ENCODE measurements around the gene GPR179.

Gene GPR179

GRCh38 chr17:38345743-38346142 is 2.0 kb upstream of the GPR179 start:
- no peak for DNase-seq

DNA sequence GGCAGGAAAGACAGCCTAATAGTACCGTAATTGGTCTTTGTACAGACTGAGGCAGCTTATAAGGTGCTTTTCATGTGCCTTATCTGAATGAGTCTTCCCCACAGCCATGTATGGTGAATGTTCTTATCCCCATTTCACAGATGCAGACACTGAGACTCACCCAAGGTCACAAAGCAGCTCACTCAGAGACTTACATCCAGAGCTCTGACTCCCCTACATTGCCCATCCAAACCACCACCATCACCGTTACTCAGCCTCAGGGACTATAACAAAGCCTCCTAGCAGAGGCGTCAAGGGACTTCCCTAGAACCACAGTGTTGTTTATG is 627 bp upstream of the GPR179 start:
- no peak for DNase-seq

DNA sequence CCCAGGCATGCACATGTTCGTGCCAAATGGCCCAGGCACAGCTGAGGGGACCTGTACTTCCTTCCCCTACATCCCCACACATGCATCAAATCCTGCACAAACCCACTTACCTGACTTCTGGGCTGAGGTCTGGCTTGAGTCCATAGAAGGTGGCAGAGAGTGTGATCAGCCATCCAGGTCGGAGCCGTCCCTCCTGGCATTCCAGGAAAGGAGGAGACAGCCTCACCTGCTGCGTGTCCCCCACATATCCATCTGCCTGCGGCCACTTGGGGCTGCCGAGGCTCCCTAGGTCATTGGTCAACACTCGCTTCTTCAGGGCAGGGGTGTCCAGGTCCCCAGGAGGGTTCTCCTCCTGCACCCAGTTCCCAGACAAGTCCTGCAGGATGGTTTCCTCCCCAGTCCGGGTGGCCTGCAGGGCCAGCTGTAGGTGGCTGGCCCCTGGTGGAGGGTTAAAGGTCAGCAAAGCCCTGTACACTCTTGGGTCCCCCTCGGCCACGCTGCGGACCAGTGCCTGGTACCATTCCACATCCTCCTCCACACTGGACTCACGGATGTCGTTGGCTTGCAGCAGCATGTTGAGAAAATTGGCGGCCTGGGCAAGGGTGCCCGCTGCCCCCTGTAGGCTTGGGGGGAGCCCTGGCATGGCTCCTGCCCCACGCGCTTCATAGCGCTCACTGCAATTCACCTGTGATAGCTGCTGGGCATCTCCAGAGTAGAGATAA is 709 bp downstream of the GPR179 start:
- DNase-seq: no peak

DNA sequence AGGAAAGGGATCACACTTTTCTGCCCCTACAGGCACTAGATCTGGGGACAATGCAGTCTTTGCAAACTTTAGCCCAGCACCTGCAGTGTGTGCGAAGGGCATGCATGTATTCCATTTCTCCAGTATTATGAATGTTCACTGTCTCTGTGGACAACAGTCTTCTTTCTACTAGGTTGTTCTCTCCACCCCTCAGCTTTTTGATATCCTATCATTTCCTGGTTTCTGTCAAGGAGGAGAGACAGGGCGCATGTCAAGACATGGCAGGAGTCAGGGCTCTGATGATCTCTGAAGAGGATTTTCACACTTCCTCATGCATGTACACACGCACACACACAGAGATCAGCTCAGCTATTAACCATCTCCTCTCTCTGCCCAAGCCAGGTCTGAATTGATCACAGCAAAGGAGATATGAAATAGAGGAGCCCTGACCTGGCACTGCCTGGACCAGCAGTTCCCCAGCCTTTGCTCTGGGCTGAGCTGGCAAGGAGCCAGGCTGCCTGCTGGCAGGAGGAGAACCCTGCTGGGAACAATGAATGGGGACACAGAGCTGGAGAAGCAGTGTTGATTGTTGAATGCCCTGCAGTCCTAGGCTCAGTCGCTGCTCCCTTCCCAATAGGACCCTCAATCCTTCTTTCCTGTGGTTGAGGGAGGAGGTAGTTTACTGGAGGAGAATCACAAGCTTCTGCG is 2.6 kb downstream of the GPR179 start:
- DNase-seq: no peak

GRCh38 chr17:38339891-38340290 is 3.9 kb downstream of the GPR179 start:
- no peak for DNase-seq

GRCh38 chr17:38338535-38338934 is 5.2 kb downstream of the GPR179 start:
- no peak for DNase-seq

- DNase-seq: no peak
Observed at GRCh38 chr17:38338053-38338452, 5.7 kb downstream of the GPR179 start.

GRCh38 chr17:38336838-38337237 is 6.9 kb downstream of the GPR179 start:
- no peak for DNase-seq

- DNase-seq: peak; percentile 21
Observed at GRCh38 chr17:38334480-38335364, 9.0 kb downstream of the GPR179 start.

GRCh38 chr17:38333635-38334295 is 10.0 kb downstream of the GPR179 start:
- peak; percentile 36 for DNase-seq

- DNase-seq: no peak
Observed at GRCh38 chr17:38332735-38333134, 11.0 kb downstream of the GPR179 start.

DNA sequence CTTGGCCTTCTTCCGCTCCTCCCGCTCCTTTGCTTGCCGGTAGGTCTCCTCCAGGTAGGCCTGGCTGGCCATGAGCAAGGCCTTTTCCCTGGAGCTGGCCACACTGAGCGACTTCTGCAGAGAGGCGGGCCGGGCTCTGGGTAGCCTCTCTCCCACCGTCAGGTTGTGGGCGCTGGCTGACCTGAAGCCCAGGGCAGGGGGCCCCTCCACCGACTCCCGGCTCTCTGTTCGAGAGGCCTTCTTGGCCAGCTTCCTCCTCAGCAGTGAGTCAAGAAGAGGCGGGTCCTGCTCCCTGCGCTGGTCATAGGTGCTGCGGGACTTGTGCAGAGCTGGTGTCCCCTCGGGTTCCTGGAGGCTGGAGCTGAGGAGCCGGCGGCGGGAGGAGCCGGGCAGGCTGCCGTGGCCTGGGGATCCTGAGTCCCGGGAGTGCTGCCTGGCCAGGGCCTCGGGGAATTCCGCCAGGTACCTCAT is 12.8 kb downstream of the GPR179 start:
- no peak for DNase-seq

GRCh38 chr17:38329808-38330730 is 13.7 kb downstream of the GPR179 start:
- DNase-seq: peak; percentile 34

DNA sequence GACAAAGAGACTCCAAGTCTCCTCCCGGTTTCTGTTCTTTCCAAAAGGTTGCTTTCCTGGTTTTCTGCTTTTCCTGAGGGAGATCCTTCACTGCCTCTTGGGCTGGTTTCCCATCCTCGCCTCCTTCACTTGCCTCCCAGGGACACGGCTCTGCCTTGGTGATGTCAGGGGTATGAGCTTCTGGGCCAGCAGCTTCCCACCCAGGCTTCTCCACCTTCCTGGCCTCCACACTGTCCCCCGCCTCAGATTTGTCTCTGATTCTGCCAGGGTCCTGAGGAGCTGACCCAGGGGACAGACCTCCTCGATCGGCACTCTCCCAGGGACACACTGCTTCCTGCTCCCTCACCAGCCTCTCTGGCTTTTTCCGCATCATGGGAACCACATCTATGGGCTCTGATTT is 14.5 kb downstream of the GPR179 start:
- peak; percentile 19 for DNase-seq

DNA sequence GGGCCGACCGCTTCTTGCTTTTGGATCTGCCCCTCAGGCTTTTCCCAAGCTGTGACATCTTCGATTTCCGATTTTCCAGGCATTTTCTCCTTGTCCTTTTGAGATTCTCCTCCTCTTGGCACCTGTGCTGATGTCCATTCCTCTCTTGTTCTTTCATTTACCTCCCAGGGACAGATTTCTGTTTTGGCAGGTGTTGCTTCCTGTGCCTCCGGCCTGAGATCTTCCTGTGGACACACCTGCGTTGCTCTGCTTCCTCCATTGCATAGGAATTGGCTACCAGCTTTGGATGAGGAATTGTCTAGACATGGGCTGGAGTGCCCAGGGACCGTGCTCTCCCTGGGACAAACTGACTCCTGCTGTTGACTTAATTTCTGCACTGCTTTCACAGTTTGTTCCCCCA is 15.1 kb downstream of the GPR179 start:
- DNase-seq: peak; percentile 32

GRCh38 chr17:38327936-38328335 is 15.8 kb downstream of the GPR179 start:
- DNase-seq: peak; percentile 25

GRCh38 chr17:38326996-38327792 is 16.6 kb downstream of the GPR179 start:
- peak; percentile 37 for DNase-seq

- DNase-seq: peak; percentile 37
Observed at GRCh38 chr17:38325221-38325851, 18.4 kb downstream of the GPR179 start.

DNA sequence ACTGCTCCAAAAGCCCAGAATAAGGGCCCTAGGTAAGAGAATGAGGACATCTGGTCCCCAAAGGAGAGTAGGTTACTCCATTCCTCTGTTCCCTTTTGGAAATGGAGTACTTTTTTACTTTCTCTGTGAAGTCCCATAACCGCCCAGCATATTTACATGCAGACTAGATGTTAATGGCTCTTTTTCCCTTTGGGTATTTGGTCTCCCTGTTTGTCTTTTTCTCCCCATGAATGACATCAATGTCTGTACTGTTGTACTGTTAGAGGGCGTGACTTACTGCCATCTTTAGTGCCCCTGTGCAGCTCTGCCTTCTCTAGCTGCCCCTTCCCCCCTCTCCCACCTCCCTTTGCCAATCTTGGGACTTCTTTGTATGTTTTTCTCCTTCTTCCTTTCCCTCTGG is 19.0 kb downstream of the GPR179 start:
- DNase-seq: no peak

- DNase-seq: peak; percentile 23
Observed at GRCh38 chr17:38324141-38324697, 19.5 kb downstream of the GPR179 start.
